ENCODE results near the gene OLFML2B.

DNA sequence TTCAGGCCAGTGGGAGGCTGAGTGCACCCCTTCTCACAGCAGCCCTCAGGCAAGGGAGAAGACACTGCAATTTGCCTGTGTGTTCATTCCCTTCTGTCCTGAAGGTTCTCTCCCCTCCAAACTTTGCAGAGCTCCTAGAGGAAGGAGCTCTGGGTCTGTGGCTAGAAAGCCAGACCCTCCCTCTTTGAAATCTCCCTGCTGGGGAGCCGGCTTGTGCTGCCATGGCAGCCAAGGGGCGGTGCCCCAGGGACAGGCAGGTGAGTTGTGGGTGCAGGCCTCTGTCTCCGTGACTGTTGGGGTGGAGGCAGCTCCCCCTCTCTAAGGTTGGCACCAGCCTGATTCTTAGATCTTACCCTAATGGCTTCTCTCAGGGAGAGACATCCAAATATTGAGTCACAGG is 53.0 kb downstream of the OLFML2B start:
- TF ChIP-seq, protein P1, sequence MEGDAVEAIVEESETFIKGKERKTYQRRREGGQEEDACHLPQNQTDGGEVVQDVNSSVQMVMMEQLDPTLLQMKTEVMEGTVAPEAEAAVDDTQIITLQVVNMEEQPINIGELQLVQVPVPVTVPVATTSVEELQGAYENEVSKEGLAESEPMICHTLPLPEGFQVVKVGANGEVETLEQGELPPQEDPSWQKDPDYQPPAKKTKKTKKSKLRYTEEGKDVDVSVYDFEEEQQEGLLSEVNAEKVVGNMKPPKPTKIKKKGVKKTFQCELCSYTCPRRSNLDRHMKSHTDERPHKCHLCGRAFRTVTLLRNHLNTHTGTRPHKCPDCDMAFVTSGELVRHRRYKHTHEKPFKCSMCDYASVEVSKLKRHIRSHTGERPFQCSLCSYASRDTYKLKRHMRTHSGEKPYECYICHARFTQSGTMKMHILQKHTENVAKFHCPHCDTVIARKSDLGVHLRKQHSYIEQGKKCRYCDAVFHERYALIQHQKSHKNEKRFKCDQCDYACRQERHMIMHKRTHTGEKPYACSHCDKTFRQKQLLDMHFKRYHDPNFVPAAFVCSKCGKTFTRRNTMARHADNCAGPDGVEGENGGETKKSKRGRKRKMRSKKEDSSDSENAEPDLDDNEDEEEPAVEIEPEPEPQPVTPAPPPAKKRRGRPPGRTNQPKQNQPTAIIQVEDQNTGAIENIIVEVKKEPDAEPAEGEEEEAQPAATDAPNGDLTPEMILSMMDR (IDR thresholded peaks at IDR 0.05): no peak
- no peak for TF ChIP-seq POLR2AphosphoS5 (IDR thresholded peaks at IDR 0.05)
- TF ChIP-seq POLR2A (IDR thresholded peaks at IDR 0.05): no peak
- no peak for TF ChIP-seq EP300 (IDR thresholded peaks at IDR 0.05)
